ENCODE measurements around the gene SOX4.

DNA sequence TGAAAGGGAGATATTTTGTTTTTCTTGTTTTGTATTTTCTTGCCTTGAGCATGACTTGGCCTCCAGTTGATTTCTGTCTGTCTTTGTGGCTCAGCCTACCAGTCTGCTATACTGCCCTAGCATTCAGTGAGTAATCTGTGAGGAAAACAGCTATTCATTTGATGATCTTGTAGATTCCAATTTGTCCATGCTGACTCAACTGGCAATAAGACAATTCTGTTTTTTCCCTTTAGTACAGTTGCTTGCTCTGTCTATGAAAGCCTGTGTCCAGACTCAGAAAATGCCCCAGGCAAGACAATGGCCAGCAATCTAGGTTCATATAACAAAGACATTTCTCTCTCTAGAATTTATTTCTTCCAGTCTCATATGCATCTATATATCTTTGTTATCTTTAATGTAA is 10.9 kb upstream of the SOX4 start:
- TF ChIP-seq, protein P1, sequence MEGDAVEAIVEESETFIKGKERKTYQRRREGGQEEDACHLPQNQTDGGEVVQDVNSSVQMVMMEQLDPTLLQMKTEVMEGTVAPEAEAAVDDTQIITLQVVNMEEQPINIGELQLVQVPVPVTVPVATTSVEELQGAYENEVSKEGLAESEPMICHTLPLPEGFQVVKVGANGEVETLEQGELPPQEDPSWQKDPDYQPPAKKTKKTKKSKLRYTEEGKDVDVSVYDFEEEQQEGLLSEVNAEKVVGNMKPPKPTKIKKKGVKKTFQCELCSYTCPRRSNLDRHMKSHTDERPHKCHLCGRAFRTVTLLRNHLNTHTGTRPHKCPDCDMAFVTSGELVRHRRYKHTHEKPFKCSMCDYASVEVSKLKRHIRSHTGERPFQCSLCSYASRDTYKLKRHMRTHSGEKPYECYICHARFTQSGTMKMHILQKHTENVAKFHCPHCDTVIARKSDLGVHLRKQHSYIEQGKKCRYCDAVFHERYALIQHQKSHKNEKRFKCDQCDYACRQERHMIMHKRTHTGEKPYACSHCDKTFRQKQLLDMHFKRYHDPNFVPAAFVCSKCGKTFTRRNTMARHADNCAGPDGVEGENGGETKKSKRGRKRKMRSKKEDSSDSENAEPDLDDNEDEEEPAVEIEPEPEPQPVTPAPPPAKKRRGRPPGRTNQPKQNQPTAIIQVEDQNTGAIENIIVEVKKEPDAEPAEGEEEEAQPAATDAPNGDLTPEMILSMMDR (optimal IDR thresholded peaks at IDR 0.05 in 1 of 3, IDR thresholded peaks at IDR 0.05 in 1 of 3, conservative IDR thresholded peaks at IDR 0.05 in 1 of 3; ENCODE audit: extremely low read depth in 1 of 3, insufficient read depth in 2 of 3, low read length in 3 of 3) = no peak
- TF ChIP-seq EZH2 (IDR thresholded peaks at IDR 0.05; ENCODE audit: low read length) = no peak
